MM.1S (cell line): Measurements from ENCODE around the gene SPRED3.

Experiments used
- EZH2 ChIP-seq: fragments of 300-600 bp; sonication (generic); optimal IDR thresholded peaks from 2 replicates; pipeline ENCODE3; 2017; ENCODE audit warnings: low read depth, mild to moderate bottlenecking, antibody characterized with exemption, low read length, mixed read lengths
- TF ChIP-seq, protein P1 (sequence below): fragments of 300-600 bp; sonication (generic); IDR thresholded peaks from 2 replicates; pipeline ENCODE4 v1.5.1; 2016; ENCODE audit warnings: antibody characterized with exemption, low read length, mixed read lengths

DNA sequence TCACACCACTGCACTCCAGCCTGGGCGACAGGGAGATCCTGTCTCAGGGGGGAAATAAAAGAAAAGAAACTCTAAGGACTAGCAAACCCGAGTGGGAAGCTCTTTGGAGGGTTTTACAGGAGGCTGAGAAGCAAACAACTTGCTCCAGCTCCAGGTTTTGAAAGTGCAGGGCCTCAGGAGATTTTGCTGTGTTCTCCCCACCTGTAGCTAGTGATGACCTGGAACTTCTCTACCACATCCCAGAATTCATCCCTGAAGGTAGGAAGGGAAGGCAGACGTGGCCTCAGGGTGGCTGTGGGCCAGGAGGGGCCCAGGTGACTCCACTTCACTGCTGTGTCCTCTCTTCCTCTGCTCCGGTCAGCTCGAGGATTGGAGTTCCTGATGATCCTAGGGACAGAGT lies 30.4 kb upstream of the SPRED3 start:
- TF ChIP-seq, protein P1, sequence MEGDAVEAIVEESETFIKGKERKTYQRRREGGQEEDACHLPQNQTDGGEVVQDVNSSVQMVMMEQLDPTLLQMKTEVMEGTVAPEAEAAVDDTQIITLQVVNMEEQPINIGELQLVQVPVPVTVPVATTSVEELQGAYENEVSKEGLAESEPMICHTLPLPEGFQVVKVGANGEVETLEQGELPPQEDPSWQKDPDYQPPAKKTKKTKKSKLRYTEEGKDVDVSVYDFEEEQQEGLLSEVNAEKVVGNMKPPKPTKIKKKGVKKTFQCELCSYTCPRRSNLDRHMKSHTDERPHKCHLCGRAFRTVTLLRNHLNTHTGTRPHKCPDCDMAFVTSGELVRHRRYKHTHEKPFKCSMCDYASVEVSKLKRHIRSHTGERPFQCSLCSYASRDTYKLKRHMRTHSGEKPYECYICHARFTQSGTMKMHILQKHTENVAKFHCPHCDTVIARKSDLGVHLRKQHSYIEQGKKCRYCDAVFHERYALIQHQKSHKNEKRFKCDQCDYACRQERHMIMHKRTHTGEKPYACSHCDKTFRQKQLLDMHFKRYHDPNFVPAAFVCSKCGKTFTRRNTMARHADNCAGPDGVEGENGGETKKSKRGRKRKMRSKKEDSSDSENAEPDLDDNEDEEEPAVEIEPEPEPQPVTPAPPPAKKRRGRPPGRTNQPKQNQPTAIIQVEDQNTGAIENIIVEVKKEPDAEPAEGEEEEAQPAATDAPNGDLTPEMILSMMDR: no peak
- TF ChIP-seq EZH2: no peak
